Upper lobe of right lung (tissue), 1 donor: ENCODE data around the gene ANO10. TPM values are rescaled to one million over a fixed set of nuclear protein-coding genes. Genes with fewer than 3 reads are reported as not detected.

Experiments
- ATAC-seq: fragments of 200-7000 bp; cut with Tn5 transposase; one replicate; pipeline ENCODE4 v1.9.1; 2020; ENCODE audit warnings: mild to moderate bottlenecking, moderate library complexity
- DNase-seq: peaks from one replicate; pipeline ENCODE4 v3.0.0-alpha.2; 2020
- H3K27ac ChIP-seq: fragments of 200-600 bp; one replicate; pipeline ENCODE4 v1.8.0; 2022
- H3K27me3 ChIP-seq: fragments of 200-600 bp; one replicate; pipeline ENCODE4 v1.8.0; 2022; ENCODE audit warnings: mild to moderate bottlenecking
- H3K36me3 ChIP-seq: fragments of 200-600 bp; one replicate; pipeline ENCODE4 v1.8.0; 2022
- H3K4me1 ChIP-seq: fragments of 200-600 bp; one replicate; pipeline ENCODE4 v1.8.0; 2022
- H3K4me3 ChIP-seq: fragments of 200-600 bp; one replicate; pipeline ENCODE4 v1.8.0; 2022; ENCODE audit warnings: mild to moderate bottlenecking
- H3K9me3 ChIP-seq: fragments of 200-600 bp; one replicate; pipeline ENCODE4 v1.8.0; 2022
- intact Hi-C: fragments of 100-400 bp; cut with DNase I; formaldehyde crosslinking; loops from one replicate; pipeline ENCODE4 v1.11.0; 2022
- total RNA-seq: library from RNA; stranded (reverse); fragmentation: NEBNext Ultra II Directional; extraction: Animal tissue kit (Norgen Biotek cat#: 25700); gene quantifications from one replicate; pipeline ENCODE4 v1.2.1, GENCODE V29; 2021
- TF ChIP-seq, protein P1 (sequence below): fragments of 200-600 bp; IDR thresholded peaks from one replicate; pipeline ENCODE4 v1.8.0; 2022; ENCODE audit warnings: antibody characterized with exemption
- donor health status: DM: no; HTN: yes; CAD: no; lungs with severe emphysema.

The ANO10 gene
- total RNA-seq, 1 donor from 2014 or later = 30.6 TPM

DNA sequence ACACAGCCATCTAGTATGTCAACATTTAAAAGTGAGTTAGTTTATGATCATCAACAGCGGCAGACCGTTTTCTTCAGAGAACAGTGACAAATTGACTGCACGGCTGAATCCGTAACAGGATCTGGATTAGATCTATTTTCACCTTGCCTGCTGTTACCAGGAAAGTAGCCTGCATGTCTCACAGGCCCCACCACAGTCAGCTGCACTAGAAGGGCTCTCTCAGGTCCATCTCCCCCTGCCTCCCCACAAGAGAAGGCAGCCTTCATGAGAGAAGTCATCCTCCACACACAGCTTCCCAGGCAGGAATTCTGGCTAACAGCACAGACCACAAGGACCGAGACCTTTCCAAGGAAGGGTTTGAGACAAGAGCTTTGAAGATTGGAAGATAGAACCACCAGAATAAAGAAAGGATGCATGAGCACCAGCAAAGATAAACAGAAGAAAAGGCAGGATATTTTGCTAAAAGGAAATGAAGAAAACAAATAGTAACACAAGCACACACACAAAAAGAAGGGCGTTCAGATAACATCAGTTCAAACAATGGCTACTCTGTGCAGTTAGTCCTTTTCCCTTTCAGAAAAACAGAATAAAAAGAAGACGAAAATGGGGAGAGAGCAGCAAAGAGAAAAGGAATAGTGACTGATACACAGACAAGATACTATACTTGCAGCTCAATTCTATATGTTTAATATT is 208.0 kb downstream of the ANO10 start:
- TF ChIP-seq, protein P1, sequence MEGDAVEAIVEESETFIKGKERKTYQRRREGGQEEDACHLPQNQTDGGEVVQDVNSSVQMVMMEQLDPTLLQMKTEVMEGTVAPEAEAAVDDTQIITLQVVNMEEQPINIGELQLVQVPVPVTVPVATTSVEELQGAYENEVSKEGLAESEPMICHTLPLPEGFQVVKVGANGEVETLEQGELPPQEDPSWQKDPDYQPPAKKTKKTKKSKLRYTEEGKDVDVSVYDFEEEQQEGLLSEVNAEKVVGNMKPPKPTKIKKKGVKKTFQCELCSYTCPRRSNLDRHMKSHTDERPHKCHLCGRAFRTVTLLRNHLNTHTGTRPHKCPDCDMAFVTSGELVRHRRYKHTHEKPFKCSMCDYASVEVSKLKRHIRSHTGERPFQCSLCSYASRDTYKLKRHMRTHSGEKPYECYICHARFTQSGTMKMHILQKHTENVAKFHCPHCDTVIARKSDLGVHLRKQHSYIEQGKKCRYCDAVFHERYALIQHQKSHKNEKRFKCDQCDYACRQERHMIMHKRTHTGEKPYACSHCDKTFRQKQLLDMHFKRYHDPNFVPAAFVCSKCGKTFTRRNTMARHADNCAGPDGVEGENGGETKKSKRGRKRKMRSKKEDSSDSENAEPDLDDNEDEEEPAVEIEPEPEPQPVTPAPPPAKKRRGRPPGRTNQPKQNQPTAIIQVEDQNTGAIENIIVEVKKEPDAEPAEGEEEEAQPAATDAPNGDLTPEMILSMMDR = no peak
- intact Hi-C loops = no loop called here

DNA sequence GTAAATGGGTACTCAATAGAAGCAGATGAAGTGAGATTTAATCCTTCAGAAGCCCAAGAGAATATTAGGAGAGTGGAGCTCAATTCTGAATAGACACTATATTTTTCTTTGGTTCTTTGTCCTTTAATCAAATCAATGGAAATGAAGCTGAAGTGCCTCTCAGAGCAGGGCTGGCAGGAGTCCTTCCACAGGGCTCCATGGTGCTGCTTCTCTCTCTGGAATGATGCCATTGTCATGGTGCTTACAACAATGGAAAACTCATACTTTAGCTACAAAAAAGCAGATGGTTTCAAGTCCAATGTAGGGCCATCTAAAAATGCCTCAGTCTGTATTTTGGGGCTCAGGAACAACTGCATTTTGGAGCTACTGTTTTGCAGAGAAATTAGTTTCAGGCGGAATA is 210.4 kb downstream of the ANO10 start:
- Histone ChIP-seq H3K27me3 (no peaks in the 10 kb centered on the region), H3K9me3 (no peaks in the 10 kb centered on the region), H3K4me1 (no peaks in the 10 kb centered on the region), H3K4me3 (no peak overlapping the region), H3K27ac (no peak overlapping the region), H3K36me3 (no peaks in the 10 kb centered on the region)
- no peak for ATAC-seq
- DNase-seq = no peak
- intact Hi-C loops = no loop called here
- TF ChIP-seq, protein P1 = no peak

More for the DNA sequence above, 208.0 kb downstream of the ANO10 start:
- Histone ChIP-seq H3K27me3 (no peaks in the 10 kb centered on the region), H3K27ac (peak overlapping the region; percentile 20), H3K9me3 (no peaks in the 10 kb centered on the region), H3K36me3 (no peaks in the 10 kb centered on the region), H3K4me1 (no peaks in the 10 kb centered on the region), H3K4me3 (no peak overlapping the region)
- ATAC-seq (no peak), DNase-seq (no peak)

DNA sequence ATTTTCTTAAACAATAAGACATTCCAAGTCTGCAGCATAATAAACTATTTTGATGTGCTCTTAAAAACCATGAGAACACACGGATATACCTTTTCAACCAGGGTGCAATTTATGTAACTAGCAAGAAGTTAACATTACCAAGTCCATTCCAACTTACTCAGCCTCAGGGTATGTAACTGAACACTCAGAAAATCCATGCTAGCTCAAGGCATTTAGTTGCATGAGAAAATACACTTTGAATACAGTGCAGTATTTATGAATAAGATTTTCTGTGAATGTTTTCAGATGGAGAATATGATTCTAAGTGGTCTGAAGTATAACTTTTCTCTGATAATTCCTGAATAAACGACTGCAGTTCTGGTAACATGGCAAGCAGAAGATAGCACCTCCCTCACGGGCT is 211.2 kb downstream of the ANO10 start:
- Histone ChIP-seq H3K36me3 (no peaks in the 10 kb centered on the region), H3K4me1 (no peaks in the 10 kb centered on the region), H3K9me3 (no peaks in the 10 kb centered on the region), H3K27me3 (no peaks in the 10 kb centered on the region), H3K27ac (no peak overlapping the region), H3K4me3 (no peak overlapping the region)
- ATAC-seq (no peak), DNase-seq (no peak)
- TF ChIP-seq, protein P1 = no peak
- intact Hi-C loops = no loop called here

DNA sequence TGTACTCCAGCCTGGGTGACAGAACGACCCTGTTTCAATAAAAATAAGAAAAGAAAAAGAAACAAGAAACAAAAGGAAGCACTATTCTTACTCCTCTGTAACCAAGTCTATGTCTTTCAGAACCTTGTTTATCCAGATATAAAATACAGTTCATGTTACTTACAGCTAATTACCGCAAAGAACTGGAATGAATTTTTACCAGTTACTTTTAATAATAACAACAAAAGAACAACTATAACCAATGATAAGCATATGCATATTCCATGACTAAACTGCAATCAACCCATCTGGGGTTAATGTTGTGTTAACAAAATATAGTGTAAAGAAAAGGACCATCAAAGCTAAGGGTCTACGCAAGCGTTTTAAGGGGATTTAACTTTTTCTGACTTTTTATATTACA is 212.3 kb downstream of the ANO10 start:
- H3K4me3 ChIP-seq = no peak overlapping the region
- no peaks in the 10 kb centered on the region for H3K27me3 ChIP-seq
- H3K4me1 ChIP-seq = no peaks in the 10 kb centered on the region
- H3K9me3 ChIP-seq = no peaks in the 10 kb centered on the region
- ATAC-seq = no peak
- no peaks in the 10 kb centered on the region for H3K36me3 ChIP-seq
- no peak for DNase-seq
- intact Hi-C loops = no loop called here
- H3K27ac ChIP-seq = no peak overlapping the region
- TF ChIP-seq, protein P1 = no peak

DNA sequence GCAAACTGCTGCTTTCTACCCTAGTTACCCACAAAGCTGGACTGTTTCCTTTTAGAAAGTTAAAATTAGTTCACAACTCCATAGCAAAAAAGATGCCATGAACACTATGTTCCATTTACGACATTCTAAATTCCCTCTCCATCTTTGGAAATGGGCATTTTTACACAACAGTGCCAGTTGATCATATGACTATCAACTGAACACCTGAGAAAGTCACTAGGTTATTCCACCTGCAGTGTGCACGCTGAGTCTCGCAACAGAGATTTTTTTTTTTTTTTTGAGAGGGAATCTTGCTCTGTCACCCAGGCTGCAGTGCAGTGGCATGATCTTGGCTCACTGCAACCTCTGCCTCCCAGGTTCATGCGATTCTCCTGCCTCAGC is 215.2 kb downstream of the ANO10 start:
- TF ChIP-seq, protein P1 = no peak
- Histone ChIP-seq H3K36me3 (no peaks in the 10 kb centered on the region), H3K27me3 (no peaks in the 10 kb centered on the region), H3K4me1 (no peaks in the 10 kb centered on the region), H3K27ac (no peak overlapping the region), H3K4me3 (no peak overlapping the region), H3K9me3 (no peaks in the 10 kb centered on the region)
- intact Hi-C loops = no loop called here
- no peak for ATAC-seq
- DNase-seq = no peak
